HepG2 (cell line): ENCODE data around the gene CHKA. TPM values are rescaled to one million over a fixed set of nuclear protein-coding genes. Genes with fewer than 3 reads are reported as not detected.

ENCODE experiments used
- ARHGAP35 ChIP-seq: sonication (generic); formaldehyde crosslinking; IDR thresholded peaks from 2 replicates; pipeline ENCODE4 v1.9.0; 2022; ENCODE audit warnings: mild to moderate bottlenecking, inconsistent platforms, moderate library complexity, missing genetic modification reagents, borderline replicate concordance
- EZH2 ChIP-seq: conservative IDR thresholded peaks from 2 replicates; pipeline ENCODE4 v1.6.1; 2012; ENCODE audit warnings: mild to moderate bottlenecking, low read depth, low read length, moderate library complexity
- MEF2D ChIP-seq: sonication (generic); formaldehyde crosslinking; IDR thresholded peaks from 2 replicates; pipeline ENCODE4 v1.5.1; 2020; ENCODE audit warnings: mild to moderate bottlenecking, missing genetic modification reagents
- NFIB ChIP-seq: sonication (generic); formaldehyde crosslinking; IDR thresholded peaks from 2 replicates; pipeline ENCODE4 v1.9.0; 2021; ENCODE audit warnings: missing genetic modification reagents, mild to moderate bottlenecking, borderline replicate concordance
- PHF5A ChIP-seq: IDR thresholded peaks from one replicate; pipeline ENCODE4 v1.6.1; 2018; ENCODE audit warnings: low read depth, missing genetic modification reagents; ENCODE audit not compliant: unreplicated experiment
- RORA ChIP-seq: sonication (generic); formaldehyde crosslinking; IDR thresholded peaks from 2 replicates; pipeline ENCODE4 v1.5.0; 2020; ENCODE audit warnings: mild to moderate bottlenecking, missing genetic modification reagents, moderate library complexity
- SMAD9 ChIP-seq: sonication (generic); formaldehyde crosslinking; IDR thresholded peaks from 2 replicates; pipeline ENCODE4 v1.5.1; 2020; ENCODE audit warnings: mild to moderate bottlenecking, missing genetic modification reagents
- SNAI1 ChIP-seq: sonication (generic); formaldehyde crosslinking; IDR thresholded peaks from 2 replicates; pipeline ENCODE4 v1.5.0; 2020; ENCODE audit warnings: mild to moderate bottlenecking, missing genetic modification reagents, borderline replicate concordance
- TFAP4 ChIP-seq: sonication (generic); IDR thresholded peaks from 2 replicates; pipeline ENCODE4 v1.6.1; 2016; ENCODE audit warnings: low read depth, borderline replicate concordance
- ZBTB39 ChIP-seq: sonication (generic); formaldehyde crosslinking; IDR thresholded peaks from 2 replicates; pipeline ENCODE4 v1.5.0; 2020; ENCODE audit warnings: missing genetic modification reagents
- ZNF12 ChIP-seq: sonication (generic); formaldehyde crosslinking; IDR thresholded peaks from 2 replicates; pipeline ENCODE4 v1.5.0; 2020; ENCODE audit warnings: missing genetic modification reagents
- ZNF282 ChIP-seq: fragments of 450-650 bp; IDR thresholded peaks from 2 replicates; pipeline ENCODE4 v1.6.1; 2018; ENCODE audit not compliant: partially characterized antibody
- ZNF556 ChIP-seq: sonication (generic); formaldehyde crosslinking; IDR thresholded peaks from 2 replicates; pipeline ENCODE4 v1.4.0; 2020; ENCODE audit warnings: mild to moderate bottlenecking, missing genetic modification reagents, borderline replicate concordance
- ZNF577 ChIP-seq: sonication (generic); formaldehyde crosslinking; IDR thresholded peaks from 2 replicates; pipeline ENCODE4 v1.4.0; 2020; ENCODE audit warnings: mild to moderate bottlenecking, low read depth, missing genetic modification reagents, borderline replicate concordance
- ZNF687 ChIP-seq: sonication (generic); formaldehyde crosslinking; IDR thresholded peaks from 2 replicates; pipeline ENCODE4 v1.5.1; 2020; ENCODE audit warnings: mild to moderate bottlenecking, missing genetic modification reagents, moderate library complexity
- ZNF747 ChIP-seq: sonication (generic); formaldehyde crosslinking; IDR thresholded peaks from 2 replicates; pipeline ENCODE4 v1.8.1; 2023; ENCODE audit warnings: missing genetic modification reagents, mild to moderate bottlenecking, borderline replicate concordance
- polyA plus RNA-seq, 8 experiments: library from polyadenylated mRNA; depleted of rRNA in 3 of 8; stranded (reverse) in 7 of 8; unstranded in 1 of 8; fragments of >200 nt; fragmentation: Illumina TruSeq in 4 of 8; extraction: Trizol in 4 of 8; gene quantifications; 2 replicates each; pipeline versions ENCODE4 v1.2.1 to v1.2.3, GENCODE V29; 2011 to 2016; ENCODE audit warnings: low read depth in 4 of 8, missing spikeins in 1 of 8, mixed read lengths in 1 of 8; ENCODE audit not compliant: insufficient read depth in 1 of 8
- total RNA-seq, 5 experiments: library from RNA; depleted of rRNA; stranded (reverse); fragments of >200 nt; fragmentation: Illumina TruSeq; extraction: Trizol; gene quantifications; 2 replicates each; pipeline ENCODE4 v1.2.3, GENCODE V29; 2016; ENCODE audit warnings: low read depth in 1 of 5

Gene CHKA
- total and polyA plus RNA-seq, 2 of the 13 experiments (the other 11 are each of a cell fraction or from before 2014, with no cell fraction given), result 71.6 to 92.7 TPM

- TF ChIP-seq ZNF747 (CRISPR knock-in tag), result peak; percentile 79
- 0 out of 2 replicates have a peak, but pooled peaks have one; percentile 19 for TF ChIP-seq ZNF12 (CRISPR knock-in tag)
- TF ChIP-seq ZNF282, result no peak
- TF ChIP-seq SNAI1 (CRISPR knock-in tag), result no peak; the same call in 1 of the 2 replicates
- 0 out of 2 replicates have a peak, but pooled peaks have one; percentile 32 for TF ChIP-seq ARHGAP35 (CRISPR knock-in tag)
- 0 out of 2 replicates have a peak, but pooled peaks have one; percentile 7 for TF ChIP-seq ZBTB39
- TF ChIP-seq PHF5A (CRISPR knock-in tag), result peak; percentile 57
- TF ChIP-seq ZNF687 (CRISPR knock-in tag), result peak; percentile 89
- no peak; the same call in 1 of the 2 replicates for TF ChIP-seq ZNF556 (CRISPR knock-in tag)
- peak; percentile 81; the same call in 1 of the 2 replicates for TF ChIP-seq SMAD9 (CRISPR knock-in tag)
- no peak; the same call in 1 of the 2 replicates for TF ChIP-seq MEF2D (CRISPR knock-in tag)
- TF ChIP-seq TFAP4, result peak; percentile 87
- no peak for TF ChIP-seq RORA (CRISPR knock-in tag)
- no peak for TF ChIP-seq EZH2
- no peak for TF ChIP-seq NFIB (CRISPR knock-in tag)
- TF ChIP-seq ZNF577 (CRISPR knock-in tag), result no peak
These were observed 24.1 kb upstream of the CHKA start (continued) for GRCh38 chr11:68145120-68145866.
